ENCODE data around the gene MTREX. TPM values are rescaled to one million over a fixed set of nuclear protein-coding genes. Genes with fewer than 3 reads are reported as not detected.

Gene MTREX
- total RNA-seq, 1 experiment from 2014 or later, result 221 TPM

DNA sequence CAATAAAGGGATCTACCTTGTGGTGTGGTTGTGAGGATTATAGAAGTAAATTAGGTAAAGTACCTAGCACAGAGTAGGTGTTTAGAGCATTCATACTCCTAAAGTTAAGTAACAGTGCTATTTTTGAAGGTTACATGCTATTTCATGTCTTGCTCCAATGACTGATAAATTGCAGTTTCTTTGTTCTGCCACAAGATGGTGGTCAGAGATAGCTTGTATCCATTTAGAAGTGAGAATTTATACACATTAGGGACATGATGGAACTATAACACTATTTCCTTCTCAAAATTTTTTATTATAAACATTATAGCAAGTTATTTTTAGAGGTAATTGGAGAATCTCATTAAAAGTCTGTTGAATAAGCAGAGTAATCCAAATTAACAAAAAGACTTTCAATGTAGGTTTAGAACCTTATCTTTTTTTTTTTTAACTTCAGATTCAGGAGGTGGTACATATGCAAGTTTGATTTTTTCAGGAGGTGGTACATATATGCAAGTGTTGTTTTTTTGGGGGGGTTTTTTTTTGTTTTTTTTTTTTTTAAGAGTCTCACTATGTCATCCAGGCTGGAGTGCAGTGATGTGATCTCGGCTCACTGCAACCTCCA lies 17.1 kb downstream of the MTREX start:
- DNase-seq (ENCODE audit: low read depth), result peak; percentile 14

DNA sequence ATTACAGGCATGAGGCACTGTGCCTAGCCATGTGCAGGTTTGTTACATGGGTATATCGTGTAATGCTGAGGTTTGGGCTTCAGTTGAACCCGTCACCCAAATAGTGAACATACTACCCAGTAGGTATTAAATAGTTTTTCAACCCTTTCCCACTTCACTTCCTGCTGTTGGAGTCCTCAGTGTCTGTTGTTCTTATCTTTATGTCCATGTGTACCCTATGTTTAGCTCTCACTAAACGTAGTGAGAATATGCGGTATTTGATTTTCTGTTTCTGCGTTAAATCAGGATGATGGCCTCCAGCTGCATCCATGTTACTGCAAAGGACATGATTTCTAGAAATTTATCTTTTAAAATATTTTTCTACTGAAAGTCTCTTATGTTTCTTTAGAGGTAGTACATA lies 17.8 kb downstream of the MTREX start:
- DNase-seq (ENCODE audit: low read depth), result no peak

DNA sequence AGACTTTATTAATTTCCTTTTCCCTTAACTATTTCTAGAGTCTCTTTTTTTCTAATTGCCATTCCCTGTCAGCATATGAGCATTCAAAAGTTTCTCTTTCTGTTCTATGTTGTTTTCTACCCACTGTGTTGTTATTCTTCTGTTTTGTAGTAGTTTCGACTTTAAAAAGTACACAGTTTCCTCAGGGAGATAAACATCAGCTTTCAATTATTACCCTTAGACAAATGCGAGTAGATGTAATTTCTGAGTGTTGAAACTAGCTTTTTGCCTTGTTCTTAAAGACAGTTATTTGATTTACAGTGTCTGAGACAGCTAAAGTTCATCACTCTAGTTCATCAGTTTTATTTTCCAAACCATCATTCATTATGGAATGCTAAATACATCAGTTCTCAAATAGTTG lies 19.5 kb downstream of the MTREX start:
- no peak for DNase-seq (ENCODE audit: low read depth)

DNA sequence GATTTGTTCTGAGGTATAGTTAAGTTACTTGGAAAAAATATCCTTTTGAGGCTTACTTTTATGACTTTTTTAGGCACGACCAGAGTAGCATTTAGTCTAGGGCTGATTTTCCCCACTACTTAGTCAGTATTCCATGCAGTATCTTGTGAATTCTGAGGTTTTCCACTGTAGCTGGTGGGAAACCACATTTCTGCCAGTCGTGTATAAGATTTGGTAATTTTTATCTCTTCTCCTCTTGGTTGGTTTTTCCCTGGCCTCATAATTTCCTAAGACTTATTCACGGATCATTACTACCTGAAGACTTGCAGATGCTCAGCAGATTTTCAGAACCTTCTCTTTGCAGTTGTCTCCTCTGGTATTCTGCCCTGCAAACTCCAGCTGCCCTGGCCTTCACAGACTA lies 23.5 kb downstream of the MTREX start:
- DNase-seq (ENCODE audit: low read depth), result no peak

DNA sequence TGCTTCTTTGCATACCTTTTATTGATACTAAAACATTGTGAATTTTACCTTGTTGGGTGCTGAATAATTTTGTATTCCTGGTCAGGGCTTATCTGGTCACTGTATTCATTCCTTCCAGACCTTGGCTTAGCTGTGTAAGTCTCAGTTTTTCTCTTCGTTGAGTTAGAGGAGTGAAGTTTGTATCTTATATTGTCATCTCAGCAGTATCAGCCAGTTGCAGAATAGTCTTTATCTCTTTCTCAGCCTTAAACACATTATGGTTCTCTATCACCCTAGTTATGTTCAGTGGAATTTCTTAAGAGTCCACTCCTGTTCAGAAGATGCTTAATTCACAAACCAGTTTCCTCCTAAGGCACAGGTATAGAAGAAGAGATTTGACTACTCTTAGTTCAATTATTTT lies 25.2 kb downstream of the MTREX start:
- DNase-seq (ENCODE audit: low read depth), result no peak

DNA sequence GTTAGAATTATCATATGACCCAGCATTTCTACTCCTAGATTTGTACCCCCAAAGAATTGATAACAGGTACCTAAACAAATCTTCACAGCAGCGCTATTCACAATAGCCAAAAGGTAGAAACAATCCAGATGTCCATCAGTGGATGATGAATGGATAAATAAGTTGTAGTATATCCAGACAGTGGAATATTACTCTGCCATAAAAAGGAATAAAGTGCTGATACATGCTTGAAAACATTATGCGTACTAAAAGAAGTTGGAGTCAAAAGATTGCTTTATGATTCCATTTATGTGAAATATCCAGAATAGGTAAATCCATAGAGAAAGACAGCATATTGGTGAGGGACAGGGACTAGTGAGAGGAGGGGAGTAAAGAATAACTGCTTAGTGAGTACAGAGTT lies 26.0 kb downstream of the MTREX start:
- no peak for DNase-seq (ENCODE audit: low read depth)

DNA sequence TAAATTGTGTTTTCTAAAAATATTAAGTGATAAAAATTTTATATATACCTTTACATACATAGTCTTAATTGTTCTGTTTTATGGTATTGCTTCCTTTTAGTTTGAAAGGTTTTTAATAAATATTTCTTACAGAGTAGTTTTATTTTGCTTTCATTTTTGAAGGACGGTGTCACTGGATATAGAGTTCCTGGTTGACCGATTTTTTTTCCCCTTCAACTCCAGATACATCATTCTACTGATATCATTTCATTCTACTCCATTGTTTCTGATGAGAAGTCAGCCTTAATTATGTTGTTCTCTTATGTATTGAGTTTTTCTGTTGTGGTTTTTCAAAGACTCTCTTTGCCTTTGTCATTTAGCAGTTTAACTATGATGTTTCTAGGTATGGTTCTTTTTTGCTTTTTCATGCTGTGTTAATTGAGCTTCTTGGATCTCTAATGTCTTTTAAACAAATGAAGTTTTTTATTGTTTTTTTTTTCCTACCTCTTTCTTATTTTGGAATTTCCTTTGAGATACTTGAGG lies 30.4 kb downstream of the MTREX start:
- no peak for DNase-seq (ENCODE audit: low read depth)

DNA sequence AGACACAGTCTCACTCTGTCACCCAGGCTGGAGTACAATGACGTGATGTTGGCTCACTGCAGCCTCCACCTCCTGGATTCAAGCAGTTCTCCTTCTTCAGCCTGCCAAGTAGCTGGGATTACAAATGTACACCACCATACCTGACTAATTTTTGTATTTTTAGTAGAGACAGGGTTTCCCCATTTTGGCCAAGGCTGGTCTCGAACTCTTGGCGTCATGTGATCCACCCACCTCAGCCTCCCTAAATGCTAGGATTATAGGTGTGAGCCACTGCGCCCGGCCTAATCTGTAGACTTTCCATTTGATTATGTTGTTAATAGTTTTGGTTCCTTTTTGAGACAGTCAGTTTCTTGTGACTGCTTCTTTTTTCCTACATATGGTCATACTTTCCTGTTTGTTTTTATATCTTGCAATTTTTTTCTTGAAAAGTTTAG lies 31.0 kb downstream of the MTREX start:
- no peak for DNase-seq (ENCODE audit: low read depth)

DNA sequence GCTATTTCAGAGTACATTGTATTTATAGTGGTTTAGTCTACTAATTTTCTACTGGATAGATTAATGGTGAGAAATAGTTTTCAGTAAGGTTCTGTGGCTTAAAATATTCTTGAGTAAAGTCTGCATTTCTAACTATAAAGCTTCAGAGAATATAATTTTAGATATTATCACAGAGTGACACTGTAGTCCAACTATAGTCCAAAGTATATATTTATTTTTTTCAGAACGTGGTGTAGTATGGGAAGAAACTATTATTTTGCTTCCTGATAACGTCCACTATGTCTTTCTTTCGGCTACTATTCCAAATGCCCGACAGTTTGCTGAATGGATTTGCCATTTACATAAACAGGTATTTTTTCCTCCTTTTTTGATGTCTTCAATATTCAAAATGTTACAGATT lies 35.3 kb downstream of the MTREX start:
- DNase-seq (ENCODE audit: low read depth), result no peak

DNA sequence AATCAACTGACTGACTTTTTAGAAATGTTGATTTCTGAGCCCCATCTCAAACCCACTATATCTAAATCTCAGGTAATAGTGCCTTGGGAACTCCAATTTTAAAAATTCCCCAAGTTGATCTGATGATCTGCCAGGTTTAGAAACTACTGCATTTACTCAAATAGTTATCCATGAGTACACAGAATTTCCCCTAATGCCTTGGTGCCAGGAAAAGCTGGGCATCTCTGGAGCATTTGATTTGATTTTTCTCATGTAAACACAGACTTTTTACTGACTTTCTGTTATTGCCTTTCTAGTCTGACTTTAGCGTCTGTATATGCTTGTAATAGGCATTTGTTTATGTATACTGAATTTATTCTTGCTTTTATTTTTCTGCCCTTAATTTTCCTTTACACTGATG lies 35.8 kb downstream of the MTREX start:
- DNase-seq (ENCODE audit: low read depth), result no peak

DNA sequence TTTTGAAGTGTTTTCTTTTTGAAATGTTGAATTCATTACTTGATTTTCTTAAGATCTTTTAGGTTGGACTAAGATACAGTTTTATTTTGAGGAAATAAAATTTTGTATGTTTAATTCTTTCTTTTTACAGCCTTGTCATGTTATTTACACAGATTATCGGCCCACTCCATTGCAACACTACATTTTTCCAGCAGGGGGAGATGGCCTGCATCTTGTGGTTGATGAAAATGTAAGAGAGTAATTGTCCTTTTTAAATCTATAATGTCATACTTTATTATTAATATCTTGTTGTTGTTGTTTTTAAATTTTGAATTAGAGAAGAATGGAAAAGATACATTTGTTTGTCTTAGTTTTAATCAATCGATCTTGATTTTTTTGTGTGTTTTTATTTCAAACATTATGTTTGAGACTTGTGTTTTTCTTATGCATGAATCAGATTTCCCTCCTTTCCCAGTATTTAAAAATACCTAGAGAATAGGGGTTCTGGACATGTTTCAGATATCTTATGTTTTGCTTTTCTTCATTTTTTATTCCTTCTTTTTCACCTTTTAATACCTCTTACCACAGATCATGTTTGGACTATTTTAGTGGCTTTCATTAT lies 36.7 kb downstream of the MTREX start:
- DNase-seq (ENCODE audit: low read depth), result peak; percentile 48

DNA sequence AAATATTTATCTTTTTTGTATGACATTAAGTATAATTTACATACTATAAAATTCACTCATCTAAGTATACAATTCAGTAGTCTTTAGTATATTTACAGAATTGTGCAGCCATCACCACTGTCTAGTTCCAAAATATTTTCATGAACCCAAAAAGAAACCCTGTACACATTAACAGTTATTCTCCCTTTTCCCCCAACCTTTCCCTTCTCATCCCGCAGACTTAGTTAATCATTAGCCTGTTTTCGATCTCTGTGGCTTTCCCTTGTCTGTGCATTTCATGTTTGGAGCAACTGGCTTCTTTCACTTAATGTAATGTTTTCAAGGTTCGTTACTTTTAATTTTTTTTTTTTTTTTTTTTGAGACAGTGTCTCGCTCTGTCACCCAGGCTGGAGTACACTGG lies 37.5 kb downstream of the MTREX start:
- DNase-seq (ENCODE audit: low read depth), result no peak

DNA sequence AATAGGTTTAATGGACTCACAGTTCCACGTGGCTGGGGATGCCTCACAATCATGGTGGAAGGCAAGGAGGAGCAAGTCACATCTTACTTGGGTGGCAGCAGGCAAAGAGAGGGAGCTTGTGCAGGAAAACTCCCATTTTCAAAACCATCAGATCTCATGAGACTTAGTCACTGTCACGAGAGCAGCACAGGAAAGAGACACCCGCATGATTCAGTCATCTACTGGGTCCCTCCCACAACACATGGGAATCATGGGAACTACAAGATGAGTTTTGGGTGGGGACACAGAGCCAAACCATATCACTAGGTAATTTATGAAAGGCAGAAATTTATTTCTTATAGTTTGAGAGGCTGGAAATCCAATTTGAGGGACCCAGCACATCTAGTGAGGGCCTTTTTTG lies 40.0 kb downstream of the MTREX start:
- DNase-seq (ENCODE audit: low read depth), result no peak

DNA sequence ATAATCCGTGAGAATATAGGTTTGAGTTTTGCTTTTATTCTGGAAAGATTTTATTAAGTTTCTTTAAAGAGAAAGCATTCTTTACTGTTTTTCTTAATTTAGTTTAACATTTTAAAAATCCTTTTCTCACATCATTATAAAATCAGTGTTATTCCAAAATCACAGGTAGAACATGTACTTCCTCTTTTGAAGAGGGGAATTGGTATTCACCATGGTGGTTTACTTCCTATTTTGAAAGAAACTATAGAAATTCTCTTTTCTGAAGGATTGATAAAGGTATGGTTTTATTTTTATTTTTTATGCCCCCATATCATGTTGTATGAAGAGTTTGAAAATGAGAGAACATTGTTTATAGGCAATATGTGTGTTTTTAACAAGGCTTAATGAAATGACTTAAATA lies 43.0 kb downstream of the MTREX start:
- no peak for DNase-seq (ENCODE audit: low read depth)

DNA sequence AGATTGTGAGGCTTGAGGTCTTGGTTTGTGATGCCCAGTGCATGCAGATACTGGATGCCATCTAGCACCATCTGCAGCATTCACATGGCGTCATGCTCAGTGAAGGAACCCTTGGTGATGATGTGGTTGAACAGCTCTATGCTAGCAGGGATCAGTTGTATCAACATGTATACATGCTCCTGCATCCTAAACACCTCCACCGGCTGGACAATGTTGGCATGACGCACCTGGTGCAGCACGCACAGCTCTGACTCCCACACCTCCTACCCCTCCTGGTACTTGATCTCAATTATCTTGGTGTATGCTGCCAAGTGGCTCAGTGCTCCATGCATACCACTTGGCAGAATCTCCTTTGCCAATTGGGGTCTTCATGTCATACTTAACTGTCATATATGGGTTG lies 49.1 kb downstream of the MTREX start:
- DNase-seq (ENCODE audit: low read depth), result no peak

DNA sequence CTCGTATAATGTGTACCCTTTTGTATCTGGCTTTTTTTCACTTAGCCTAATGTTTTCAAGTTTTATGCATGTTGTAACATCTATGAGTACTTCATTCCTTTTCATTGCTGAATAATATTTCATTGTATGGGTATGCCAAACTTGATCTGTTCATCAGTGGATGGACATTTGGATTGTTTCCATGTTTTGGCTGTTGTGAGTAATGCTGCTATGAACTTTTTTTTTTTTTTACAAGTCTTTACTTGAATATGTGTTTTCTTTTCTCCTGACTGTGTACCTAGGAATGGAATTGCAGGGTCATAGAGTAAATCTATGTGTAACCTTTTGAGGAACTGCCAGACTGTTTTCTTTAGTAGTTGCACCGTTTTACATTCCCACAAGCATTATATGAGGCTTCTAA lies 52.4 kb downstream of the MTREX start:
- DNase-seq (ENCODE audit: low read depth), result no peak

DNA sequence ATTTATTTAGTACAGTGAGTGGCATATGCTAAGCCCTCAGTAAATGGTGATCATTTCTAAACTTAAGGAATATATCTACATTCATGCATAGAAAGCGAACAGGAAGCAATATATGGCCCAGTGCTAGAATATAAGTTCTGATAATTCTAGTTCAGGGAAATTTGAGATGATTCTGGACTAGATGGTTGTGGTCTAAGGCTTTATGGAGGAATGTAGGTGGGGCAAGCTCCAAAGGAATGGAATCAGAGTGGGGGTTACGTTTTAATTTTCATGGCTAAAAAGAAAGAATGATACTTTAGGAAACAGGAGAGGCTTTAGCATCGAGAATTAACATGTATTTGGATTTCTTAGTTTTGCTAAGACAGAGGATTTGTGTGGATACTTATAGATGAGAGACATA lies 56.1 kb downstream of the MTREX start:
- DNase-seq (ENCODE audit: low read depth), result no peak

DNA sequence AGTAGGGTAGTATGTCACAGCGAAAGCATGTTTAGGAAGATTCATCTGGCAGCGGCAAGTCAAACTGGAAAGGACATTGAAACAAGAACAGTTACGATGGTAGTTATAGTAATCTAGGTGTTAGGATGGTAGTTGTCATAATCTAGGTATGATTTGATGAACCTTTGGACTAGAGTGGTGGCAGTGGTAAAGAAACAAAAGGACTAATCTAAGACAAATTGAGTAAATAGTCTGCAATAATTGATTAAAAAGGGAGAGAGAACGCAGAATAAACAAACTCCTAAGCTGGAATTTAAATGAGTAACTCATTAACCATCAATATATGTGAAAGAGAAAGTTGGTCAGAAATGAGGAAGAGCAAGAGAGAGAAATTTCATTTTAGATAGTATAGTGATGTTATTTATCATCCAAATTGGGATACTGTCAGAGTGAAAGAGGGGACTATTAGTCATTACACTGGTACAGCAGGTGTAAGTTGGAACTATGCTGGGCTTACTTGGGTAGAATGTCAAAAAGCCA lies 56.8 kb downstream of the MTREX start:
- no peak for DNase-seq (ENCODE audit: low read depth)

DNA sequence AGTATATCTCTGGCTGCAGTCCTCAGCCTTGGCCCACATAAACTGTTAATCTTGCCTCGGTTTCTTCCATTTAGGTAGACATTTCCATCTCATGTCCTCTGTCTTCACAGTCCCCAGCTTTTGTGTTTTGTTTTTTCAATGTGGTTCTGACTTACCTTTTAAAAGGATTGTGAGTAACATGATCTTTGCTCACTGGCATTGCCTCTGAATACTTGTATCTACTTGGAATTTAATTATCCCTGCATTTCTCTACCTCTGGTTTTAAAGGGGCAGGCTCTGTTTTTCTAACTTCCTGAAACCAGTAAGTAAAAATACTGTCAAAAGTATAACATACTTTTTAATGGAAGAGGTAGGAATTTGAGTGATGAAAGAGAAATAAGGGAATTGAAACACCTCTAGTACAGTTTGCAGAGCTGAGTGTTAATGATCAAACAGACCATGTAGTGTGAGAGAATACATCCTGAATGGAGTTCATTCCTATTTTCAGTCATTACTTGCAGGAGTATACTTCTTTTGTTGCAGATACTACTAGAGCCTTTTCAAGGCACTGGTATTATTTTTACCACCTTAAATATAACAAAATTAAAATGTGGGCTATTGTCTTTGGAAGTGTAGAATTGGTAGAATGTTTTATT lies 62.6 kb downstream of the MTREX start:
- no peak for DNase-seq (ENCODE audit: low read depth)

DNA sequence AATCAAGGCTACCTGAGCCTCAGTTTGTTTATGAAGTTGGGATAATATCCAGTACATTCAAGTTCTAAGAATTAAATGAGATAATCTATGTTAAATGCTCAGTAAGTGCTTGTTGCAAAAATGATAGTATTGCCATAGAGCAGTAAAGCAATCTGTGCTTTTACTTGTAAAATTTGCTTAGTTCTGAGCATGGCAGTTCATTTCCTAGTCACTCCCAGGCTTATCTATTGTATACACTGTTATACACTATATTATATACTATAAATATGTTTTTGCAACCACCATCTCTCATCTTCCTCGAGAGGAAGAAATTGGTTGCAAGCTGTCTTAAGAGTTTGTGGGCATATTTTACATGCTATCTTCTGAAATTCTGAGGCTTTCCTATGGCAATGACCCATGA lies 63.4 kb downstream of the MTREX start:
- DNase-seq (ENCODE audit: low read depth), result no peak

DNA sequence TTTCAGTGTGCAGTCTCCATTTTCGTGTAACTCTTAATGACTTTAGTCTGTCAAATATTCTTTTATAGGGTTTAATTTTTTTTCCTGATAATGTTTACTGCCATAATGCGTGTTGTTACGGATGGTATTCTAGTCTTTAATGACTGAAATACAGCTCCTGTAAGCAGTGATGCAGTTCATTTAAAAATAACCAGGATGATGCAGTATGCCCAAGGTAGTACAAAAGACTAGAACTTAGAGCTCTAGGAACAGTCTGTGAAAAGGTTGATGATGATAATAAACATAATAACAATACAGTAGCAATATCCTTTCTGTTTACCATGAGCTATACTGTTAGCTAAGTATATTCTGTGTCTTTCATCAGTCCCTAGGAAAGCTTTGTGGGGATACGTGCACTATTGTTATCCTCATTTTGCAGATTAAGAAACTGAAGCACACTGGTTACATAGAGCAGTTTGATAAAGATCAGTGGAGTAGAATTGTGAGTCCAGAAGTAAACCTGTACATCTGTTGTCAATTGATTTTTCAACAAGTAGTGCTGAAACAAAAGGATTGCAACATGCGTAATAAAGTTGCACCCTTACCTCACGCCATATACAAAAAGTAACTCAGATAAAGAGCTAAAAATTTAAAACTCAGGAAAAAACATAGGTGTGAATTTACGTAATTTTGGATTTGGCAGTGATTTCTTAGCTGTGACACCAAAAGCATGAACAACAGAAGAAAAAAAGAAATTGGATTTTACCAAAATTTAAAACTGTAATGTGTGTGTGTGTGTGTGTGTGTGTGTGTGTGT lies 64.5 kb downstream of the MTREX start:
- DNase-seq (ENCODE audit: low read depth), result no peak

DNA sequence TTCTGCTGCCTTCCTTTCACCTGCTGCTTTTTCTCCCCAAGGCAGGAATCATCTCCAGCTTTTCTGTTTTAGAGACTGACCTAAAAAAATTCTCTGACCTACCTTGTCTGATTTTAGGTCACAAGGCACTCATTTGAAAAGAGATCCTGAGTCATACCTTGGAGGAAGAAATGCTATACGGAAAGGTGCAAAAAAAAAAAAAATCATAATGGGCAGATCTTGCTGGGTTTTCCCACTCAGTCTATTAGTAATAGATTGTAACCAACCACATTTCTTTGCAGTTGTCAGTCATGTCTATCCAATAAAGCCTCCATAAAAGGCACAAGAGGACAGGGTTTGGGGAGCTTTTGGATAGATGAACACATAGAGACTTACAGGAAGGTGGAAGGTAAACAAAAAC lies 70.0 kb downstream of the MTREX start:
- no peak for DNase-seq (ENCODE audit: low read depth)

All from Daoy (cell line).